Left kidney (tissue), 2 donors: Measurements from ENCODE around the gene MAPK8IP2. TPM values are rescaled to one million over a fixed set of nuclear protein-coding genes. Genes with fewer than 3 reads are reported as not detected.

ENCODE experiments used
- DNase-seq: peaks from one replicate; pipeline ENCODE4 v3.0.0-alpha.2; 2013
- polyA plus RNA-seq: library from polyadenylated mRNA; unstranded; fragments of 120-200 nt; gene quantifications from one replicate; pipeline ENCODE4 v1.2.1, GENCODE V29; 2013; ENCODE audit not compliant: insufficient read length

The MAPK8IP2 gene
- polyA plus RNA-seq, 1 donor: 0.83 TPM

GRCh38 chr22:50575426-50575941, 25.1 kb upstream of the MAPK8IP2 start:
- no peak for DNase-seq

- DNase-seq: no peak
Measured at GRCh38 chr22:50576070-50576469, 24.5 kb upstream of the MAPK8IP2 start.

GRCh38 chr22:50576806-50577696, 23.5 kb upstream of the MAPK8IP2 start:
- no peak for DNase-seq

GRCh38 chr22:50577697-50577986, 23.0 kb upstream of the MAPK8IP2 start:
- no peak for DNase-seq

- DNase-seq: no peak
Measured at GRCh38 chr22:50577987-50578775, 22.4 kb upstream of the MAPK8IP2 start, which contains the start of gene CPT1B. Gene CPT1B, minus strand, starts transcription at chr22:50578427. Its CDS starts 512 bp downstream, at chr22:50577915.

GRCh38 chr22:50578776-50579310, 21.8 kb upstream of the MAPK8IP2 start:
- DNase-seq: no peak

- DNase-seq: no peak
Measured at GRCh38 chr22:50579752-50580151, 20.8 kb upstream of the MAPK8IP2 start.

GRCh38 chr22:50581031-50581949, 19.3 kb upstream of the MAPK8IP2 start:
- DNase-seq: no peak

GRCh38 chr22:50581950-50582492, 18.6 kb upstream of the MAPK8IP2 start:
- no peak for DNase-seq

GRCh38 chr22:50582493-50583293, 17.9 kb upstream of the MAPK8IP2 start, which contains the start of gene CHKB:
Gene CHKB, minus strand, starts transcription at chr22:50582849. Its CDS starts 68 bp downstream, at chr22:50582781.
- peak; percentile 97 for DNase-seq

GRCh38 chr22:50583294-50583861, 17.2 kb upstream of the MAPK8IP2 start:
- no peak for DNase-seq

GRCh38 chr22:50584106-50585096, 16.2 kb upstream of the MAPK8IP2 start:
- DNase-seq: no peak

- no peak for DNase-seq
Measured at GRCh38 chr22:50585238-50585637, 15.4 kb upstream of the MAPK8IP2 start.

- DNase-seq: no peak
Measured at GRCh38 chr22:50585781-50586180, 14.8 kb upstream of the MAPK8IP2 start.

- no peak for DNase-seq
Measured at GRCh38 chr22:50586416-50586815, 14.2 kb upstream of the MAPK8IP2 start.

- no peak for DNase-seq
Measured at GRCh38 chr22:50587407-50587806, 13.2 kb upstream of the MAPK8IP2 start.

GRCh38 chr22:50595189-50595588, 5.4 kb upstream of the MAPK8IP2 start:
- no peak for DNase-seq

- DNase-seq: no peak
Measured at GRCh38 chr22:50597097-50597496, 3.5 kb upstream of the MAPK8IP2 start.
